SK-N-SH (cell line): ENCODE data around the gene CFAP74. TPM values are rescaled to one million over a fixed set of nuclear protein-coding genes. Genes with fewer than 3 reads are reported as not detected.

Source experiments
- CTCF ChIA-PET: fragments of 300-600, 350-600 bp; formaldehyde crosslinking; extraction: SDS; loops from one replicate; lab custom pipeline; 2021; lab: Yijun Ruan, JAX
- POLR2A ChIA-PET: fragments of 350-600 bp; sonication (Branson Sonifier 250); formaldehyde crosslinking; extraction: SDS; loops from one replicate; lab custom pipeline; 2020; ENCODE audit warnings: antibody characterized with exemption, inconsistent platforms; lab: Yijun Ruan, JAX
- DNase-seq: peaks from one replicate; pipeline ENCODE4 v3.0.0; 2012
- H2AFZ ChIP-seq: fragments of 200-600 bp; sonication (generic); 2 replicates; pipeline ENCODE4 v1.8.1; 2016; ENCODE audit warnings: antibody characterized with exemption, mild to moderate bottlenecking, low read depth
- H3F3A ChIP-seq: fragments of 200-600 bp; sonication (generic); replicated peaks from 2 replicates; pipeline ENCODE3; 2016; ENCODE audit warnings: antibody characterized with exemption, mild to moderate bottlenecking; ENCODE audit not compliant: insufficient read depth
- H3K27ac ChIP-seq, 2 experiments: fragments of 200-500 bp in 1 of 2; fragments of 200-600 bp in 1 of 2; sonication (Bioruptor generic) in 1 of 2; sonication (generic), shearing (Covaris generic) in 1 of 2; 2 replicates each; pipeline versions ENCODE4 v1.5.1 to v1.6.1; 2014 to 2016; ENCODE audit warnings: low read depth in 2 of 2, inconsistent platforms in 1 of 2, low read length in 1 of 2, mild to moderate bottlenecking in 1 of 2, mixed read lengths in 1 of 2
- H3K27me3 ChIP-seq: fragments of 200-600 bp; sonication (generic), shearing (Covaris generic); 2 replicates; pipeline ENCODE4 v1.6.1; 2016; ENCODE audit warnings: mixed run types; ENCODE audit not compliant: insufficient read depth
- H3K36me3 ChIP-seq, 2 experiments: fragments of 200-500 bp in 1 of 2; fragments of 200-600 bp in 1 of 2; sonication (Bioruptor generic) in 1 of 2; sonication (generic) in 1 of 2; replicated peaks in 1 of 2; 2 replicates each; pipeline versions ENCODE3 to v1.5.1; 2014 to 2016; ENCODE audit warnings: low read length in 1 of 2, mild to moderate bottlenecking in 1 of 2; ENCODE audit not compliant: insufficient read depth in 2 of 2, control insufficient read depth in 1 of 2
- H3K4me1 ChIP-seq, 2 experiments: fragments of 200-500 bp in 1 of 2; fragments of 200-600 bp in 1 of 2; sonication (Bioruptor generic) in 1 of 2; sonication (generic), shearing (Covaris generic) in 1 of 2; 2 replicates each; pipeline versions ENCODE4 v1.5.1 to v1.6.1; 2014 to 2016; ENCODE audit warnings: low read depth in 1 of 2, low read length in 1 of 2, mixed run types in 1 of 2; ENCODE audit not compliant: insufficient read depth in 2 of 2, control insufficient read depth in 1 of 2
- H3K4me2 ChIP-seq: fragments of 200-600 bp; sonication (generic), shearing (Covaris generic); 2 replicates; pipeline ENCODE4 v1.6.1; 2017; ENCODE audit warnings: mixed run types
- H3K4me3 ChIP-seq, 2 experiments: fragments of 200-500 bp in 1 of 2; fragments of 200-600 bp in 1 of 2; sonication (Bioruptor generic) in 1 of 2; sonication (generic), shearing (Covaris generic) in 1 of 2; 2 replicates each; pipeline versions ENCODE4 v1.5.1 to v1.8.1; 2014 to 2016; ENCODE audit warnings: low read depth in 2 of 2, inconsistent platforms in 1 of 2, low read length in 1 of 2, mild to moderate bottlenecking in 1 of 2, mixed read lengths in 1 of 2, moderate library complexity in 1 of 2
- H3K79me2 ChIP-seq: fragments of 200-600 bp; sonication (generic); 2 replicates; pipeline ENCODE4 v1.8.1; 2017; ENCODE audit warnings: mild to moderate bottlenecking; ENCODE audit not compliant: insufficient read depth
- H3K9ac ChIP-seq: fragments of 200-600 bp; sonication (generic); 2 replicates; pipeline ENCODE4 v1.6.1; 2017; ENCODE audit warnings: mixed run types
- H3K9me2 ChIP-seq: fragments of 200-600 bp; sonication (generic); 2 replicates; pipeline ENCODE4 v1.6.1; 2017; ENCODE audit warnings: mixed run types
- H3K9me3 ChIP-seq: fragments of 200-600 bp; sonication (generic); 2 replicates; pipeline ENCODE4 v1.6.1; 2017; ENCODE audit warnings: mixed run types, mild to moderate bottlenecking, moderate library complexity
- H4K20me1 ChIP-seq: fragments of 200-600 bp; sonication (generic); 2 replicates; pipeline ENCODE4 v1.6.1; 2017; ENCODE audit warnings: mild to moderate bottlenecking, mixed run types; ENCODE audit not compliant: insufficient read depth
- CHD2 ChIP-seq: fragments of 150-350 bp; IDR thresholded peaks from 2 replicates; pipeline ENCODE4 v1.6.1; 2018; ENCODE audit warnings: low read length; ENCODE audit not compliant: partially characterized antibody
- ELF1 ChIP-seq: IDR thresholded peaks from 2 replicates; pipeline ENCODE4 v1.4.0; 2012
- EP300 ChIP-seq, 2 experiments: IDR thresholded peaks; 2 replicates each; pipeline versions ENCODE4 v1.4.0 to v1.6.1; 2012; ENCODE audit warnings: borderline replicate concordance in 1 of 2, low read depth in 1 of 2, low read length in 1 of 2
- FOXJ3 ChIP-seq: sonication (generic); formaldehyde crosslinking; IDR thresholded peaks from 2 replicates; pipeline ENCODE4 v1.5.1; 2020; ENCODE audit warnings: mild to moderate bottlenecking, missing genetic modification reagents
- GATA2 ChIP-seq: sonication (generic); formaldehyde crosslinking; IDR thresholded peaks from 2 replicates; pipeline ENCODE4 v1.5.0; 2020; ENCODE audit warnings: mild to moderate bottlenecking, missing genetic modification reagents
- NFIC ChIP-seq: IDR thresholded peaks from 2 replicates; pipeline ENCODE4 v1.4.0; 2012; ENCODE audit warnings: borderline replicate concordance
- NRF1 ChIP-seq: IDR thresholded peaks from 2 replicates; pipeline ENCODE4 v1.6.1; 2012; ENCODE audit warnings: low read depth, mild to moderate bottlenecking, low read length
- PBX3 ChIP-seq: IDR thresholded peaks from 2 replicates; pipeline ENCODE4; 2012
- POLR2AphosphoS5 ChIP-seq: IDR thresholded peaks from 2 replicates; pipeline ENCODE4 v1.6.1; 2012; ENCODE audit warnings: low read depth, low read length
- RAD21 ChIP-seq: IDR thresholded peaks from 2 replicates; pipeline ENCODE4 v1.6.1; 2012; ENCODE audit warnings: mild to moderate bottlenecking, low read length
- RCOR1 ChIP-seq: fragments of 150-350 bp; IDR thresholded peaks from 2 replicates; pipeline ENCODE4 v1.6.1; 2017; ENCODE audit warnings: antibody characterized with exemption, low read length
- RFX5 ChIP-seq: IDR thresholded peaks from 2 replicates; pipeline ENCODE4 v1.6.1; 2012; ENCODE audit warnings: mild to moderate bottlenecking, improper control_type of control experiment, low read length
- RXRA ChIP-seq: IDR thresholded peaks from 2 replicates; pipeline ENCODE4 v1.4.0; 2012; ENCODE audit warnings: low read depth, mild to moderate bottlenecking, borderline replicate concordance
- TAF1 ChIP-seq: IDR thresholded peaks from 2 replicates; pipeline ENCODE4 v1.6.1; 2012; ENCODE audit warnings: low read depth, mild to moderate bottlenecking, low read length, moderate library complexity, borderline replicate concordance
- TEAD4 ChIP-seq: IDR thresholded peaks from 2 replicates; pipeline ENCODE4 v1.4.0; 2012; ENCODE audit warnings: mild to moderate bottlenecking, borderline replicate concordance; ENCODE audit not compliant: insufficient read depth
- USF2 ChIP-seq: fragments of 150-350 bp; IDR thresholded peaks from 2 replicates; pipeline ENCODE4 v1.6.1; 2017; ENCODE audit warnings: antibody characterized with exemption, low read length, low read depth, borderline replicate concordance
- YY1 ChIP-seq: IDR thresholded peaks from 2 replicates; pipeline ENCODE4 v1.4.0; 2012; ENCODE audit warnings: low read depth, mild to moderate bottlenecking
- WGBS: methylation state at CpG from one replicate; pipeline ENCODE4 v1.1.6; 2017; ENCODE audit warnings: low lambda C conversion rate; 5-methylcytosine and 5-hydroxymethylcytosine counted together
- polyA plus RNA-seq, 3 experiments: library from polyadenylated mRNA; depleted of rRNA; stranded (reverse); fragments of >200 nt; gene quantifications; 2 replicates each; pipeline ENCODE4 v1.2.3, GENCODE V29; 2012
- TF ChIP-seq, protein P1 (sequence below): IDR thresholded peaks from 2 replicates; pipeline ENCODE4 v1.4.0; 2012; ENCODE audit warnings: low read depth

CFAP74 gene
- polyA plus RNA-seq, 1 of the 3 experiments (the other 2 are of a cell fraction) = not detected

DNA sequence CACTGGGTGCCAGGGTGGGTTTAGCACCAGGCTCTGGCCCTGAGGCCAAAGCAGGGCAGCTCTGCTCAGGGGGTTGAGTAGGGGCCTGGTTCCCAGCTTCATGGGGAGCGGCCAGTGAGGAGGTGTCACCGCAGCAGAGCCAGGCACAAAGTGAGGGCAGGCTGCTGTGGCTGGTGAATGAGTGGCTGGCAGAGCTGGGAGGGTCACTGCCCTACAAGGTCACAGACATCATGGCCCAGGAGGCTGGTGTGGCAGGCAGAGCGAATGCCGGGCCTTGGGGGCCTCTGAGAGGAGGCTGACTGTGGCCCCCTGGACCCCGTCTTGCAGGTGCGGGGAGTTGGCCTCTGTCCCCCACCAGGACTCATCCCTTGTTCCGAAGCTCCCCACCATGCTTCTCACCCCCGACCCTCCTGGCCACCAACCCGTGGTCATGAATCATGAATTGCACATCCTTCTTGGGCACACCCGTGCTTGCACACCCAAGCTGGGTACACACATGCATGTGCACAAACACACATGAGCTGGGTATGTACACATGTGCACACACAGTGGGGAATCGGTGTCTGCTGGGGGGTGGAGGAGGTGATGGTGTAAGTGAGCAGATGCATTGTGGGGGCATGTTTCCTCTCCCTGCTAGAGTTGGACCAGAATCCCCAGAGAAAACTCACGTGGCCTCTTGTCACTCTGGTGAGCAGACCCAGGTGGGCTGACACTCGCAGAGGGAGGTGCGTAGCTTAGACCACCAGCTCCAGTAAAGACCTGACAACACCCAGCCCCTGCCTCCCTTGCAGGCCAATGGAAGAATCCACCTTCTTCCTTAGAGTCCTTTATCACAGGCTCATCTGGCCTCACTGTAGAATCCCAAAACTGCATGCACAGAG lies 107.9 kb downstream of the CFAP74 start:
- ChIA-PET CTCF (interaction anchor here (1.0 to 6.9 kb wide), 2 partner anchors 11 to 107 kb away, joined by 3 to 51 read pairs; no protein-coding TSS in a partner anchor), POLR2A (no interaction called here)
- 91% methylated on average over 6 of the region's 14 CpGs for WGBS

GRCh38 chr1:1895060-1895418 lies 108.5 kb downstream of the CFAP74 start:
- Histone ChIP-seq H3K4me2 (no peak overlapping the region), H3K9ac (no peak overlapping the region), H3K79me2 (peaks cover 12% of the 10 kb centered on the region), H4K20me1 (no peaks in the 10 kb centered on the region), H3K4me1 (peaks cover 0 to 36% of the 10 kb centered on the region in 2 experiments; a peak in 2 of 4 replicates), H3K27me3 (no peaks in the 10 kb centered on the region), H3K9me2 (no peaks in the 10 kb centered on the region), H3K36me3 (no peaks in the 10 kb centered on the region), H3F3A (peaks cover 3% of the 10 kb centered on the region), H3K9me3 (no peaks in the 10 kb centered on the region), H2AFZ (no peak overlapping the region), H3K4me3 (no peak overlapping the region), H3K27ac (peak overlapping the region in 1 of 2 experiments; percentile 22; a peak in 1 of 4 replicates)
- CTCF ChIA-PET = interaction anchor here (1.0 to 6.9 kb wide), 2 partner anchors 12 to 107 kb away, joined by 3 to 51 read pairs; no protein-coding TSS in a partner anchor
- no peak for DNase-seq
- TF ChIP-seq RCOR1 (no peak), EP300 (IDR thresholded peaks at IDR 0.05; ENCODE audit: borderline replicate concordance in 1 of 2, low read depth in 1 of 2, low read length in 1 of 2) (no peak), PBX3 (no peak), RAD21 (no peak), CHD2 (no peak)
- POLR2A ChIA-PET = no interaction called here
- WGBS = 84% methylated on average over 8 of the region's 10 CpGs

More for the DNA sequence above, 107.9 kb downstream of the CFAP74 start:
- peaks cover 8% of the 10 kb centered on the region for H3K79me2 ChIP-seq
- DNase-seq = no peak
- no peak overlapping the region; a peak in 1 of 4 replicates for H3K27ac ChIP-seq
- no peak overlapping the region for H3K4me3 ChIP-seq
- H3K9me3 ChIP-seq = no peaks in the 10 kb centered on the region
- peaks cover 0 to 36% of the 10 kb centered on the region in 2 experiments; a peak in 2 of 4 replicates for H3K4me1 ChIP-seq
- no peaks in the 10 kb centered on the region for H3K36me3 ChIP-seq
- H2AFZ ChIP-seq = no peak overlapping the region
- TF ChIP-seq POLR2AphosphoS5 (no peak), TEAD4 (no peak), NFIC (no peak), ELF1 (no peak), YY1 (no peak), GATA2 (CRISPR knock-in tag) (no peak), USF2 (no peak), TAF1 (no peak), NRF1 (no peak), FOXJ3 (no peak), RFX5 (no peak), RXRA (no peak), RCOR1 (no peak)
- TF ChIP-seq, protein P1, sequence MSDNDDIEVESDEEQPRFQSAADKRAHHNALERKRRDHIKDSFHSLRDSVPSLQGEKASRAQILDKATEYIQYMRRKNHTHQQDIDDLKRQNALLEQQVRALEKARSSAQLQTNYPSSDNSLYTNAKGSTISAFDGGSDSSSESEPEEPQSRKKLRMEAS = no peak
- TF ChIP-seq, all 33 proteins: peak for 0
- no peaks in the 10 kb centered on the region for H3K9me2 ChIP-seq
- no peak overlapping the region for H3K9ac ChIP-seq
- H3K4me2 ChIP-seq = no peak overlapping the region
- no peaks in the 10 kb centered on the region for H4K20me1 ChIP-seq
- H3K27me3 ChIP-seq = no peaks in the 10 kb centered on the region
- peaks cover 3% of the 10 kb centered on the region for H3F3A ChIP-seq
